ENCODE results near the gene TESMIN.

The TESMIN gene

GRCh38 chr11:68707527-68707926, 43.8 kb downstream of the TESMIN start:
- DNase-seq = no peak

- DNase-seq = no peak
These were observed 46.4 kb downstream of the TESMIN start for GRCh38 chr11:68704887-68705286.

- DNase-seq = no peak
These were observed 52.3 kb downstream of the TESMIN start for GRCh38 chr11:68698993-68699392.

- DNase-seq = no peak
These were observed 55.8 kb downstream of the TESMIN start for GRCh38 chr11:68695531-68695930.

GRCh38 chr11:68694431-68695297, 56.7 kb downstream of the TESMIN start:
- peak; percentile 53 for DNase-seq

GRCh38 chr11:68693484-68693882, 57.8 kb downstream of the TESMIN start:
- DNase-seq = no peak

GRCh38 chr11:68692871-68693483, 58.3 kb downstream of the TESMIN start:
- DNase-seq = no peak

GRCh38 chr11:68692115-68692514, 59.2 kb downstream of the TESMIN start:
- DNase-seq = no peak

- no peak for DNase-seq
These were observed 59.9 kb downstream of the TESMIN start for GRCh38 chr11:68691402-68691784.

- no peak for DNase-seq
These were observed 60.5 kb downstream of the TESMIN start for GRCh38 chr11:68690671-68691401.

GRCh38 chr11:68689737-68690625, 61.3 kb downstream of the TESMIN start:
- no peak for DNase-seq

GRCh38 chr11:68688881-68689280, 62.4 kb downstream of the TESMIN start:
- no peak for DNase-seq

- DNase-seq = no peak
These were observed 63.3 kb downstream of the TESMIN start for GRCh38 chr11:68687986-68688385.

- no peak for DNase-seq
These were observed 64.0 kb downstream of the TESMIN start for GRCh38 chr11:68687311-68687710.

GRCh38 chr11:68686486-68686885, 64.8 kb downstream of the TESMIN start:
- no peak for DNase-seq

- no peak for DNase-seq
These were observed 65.5 kb downstream of the TESMIN start for GRCh38 chr11:68685656-68686380.

GRCh38 chr11:68684385-68685356, 66.6 kb downstream of the TESMIN start, which contains the start of gene GAL:
Gene GAL (plus strand): TSS chr11:68684544. CDS start chr11:68684924, 380 bp downstream.
- peak; percentile 13 for DNase-seq

GRCh38 chr11:68683536-68684384, 67.6 kb downstream of the TESMIN start:
- no peak for DNase-seq

- peak; percentile 24 for DNase-seq
These were observed 68.2 kb downstream of the TESMIN start for GRCh38 chr11:68683121-68683520.

GRCh38 chr11:68682531-68682961, 68.8 kb downstream of the TESMIN start:
- peak; percentile 81 for DNase-seq

Measured in inflammatory macrophage treated with lipopolysaccharide for 4 hours (primary cell).